Measurements from ENCODE around the gene GCNT3.
A peak's percentile ranks its signal among the peaks of the same experiment; 100 is the strongest.
"Not testable (repeated sequence)": the region's sequence is repeated elsewhere in the genome, so short reads cannot be mapped to it uniquely, and the experiment has no call there.

The GCNT3 gene

GRCh38 chr15:59644756-59645155 lies 33.2 kb downstream of the GCNT3 start:
- CTCF ChIA-PET: interaction anchor here (0.9 to 1.2 kb wide), 3 partner anchors 8 to 112 kb away, joined by 3 to 4 read pairs (median 3); no protein-coding TSS in a partner anchor
- Mint-ChIP-seq H3K27me3 (no peaks in the 10 kb centered on the region), H3K9me3 (no peaks in the 10 kb centered on the region), H3K27ac (peak overlapping the region; percentile 34), H3K36me3 (peaks cover 34% of the 10 kb centered on the region), H3K4me1 (no peaks in the 10 kb centered on the region), H3K4me3 (no peak overlapping the region)
- no peak for DNase-seq

- H3K9me3 Mint-ChIP-seq, DNase-seq, H3K4me3 Mint-ChIP-seq, H3K4me1 Mint-ChIP-seq, H3K27me3 Mint-ChIP-seq, CTCF ChIA-PET, H3K27ac Mint-ChIP-seq: not testable (repeated sequence)
- peaks cover 36% of the 10 kb centered on the region for H3K36me3 Mint-ChIP-seq
Measured at GRCh38 chr15:59645812-59646211, 34.2 kb downstream of the GCNT3 start.

GRCh38 chr15:59646277-59646676 lies 34.7 kb downstream of the GCNT3 start:
- no peak overlapping the region for H3K4me3 Mint-ChIP-seq
- H3K36me3 Mint-ChIP-seq: peaks cover 35% of the 10 kb centered on the region
- DNase-seq: no peak
- CTCF ChIA-PET: no interaction called here
- H3K9me3 Mint-ChIP-seq: no peaks in the 10 kb centered on the region
- H3K27ac Mint-ChIP-seq: no peak overlapping the region
- no peaks in the 10 kb centered on the region for H3K27me3 Mint-ChIP-seq
- H3K4me1 Mint-ChIP-seq: no peaks in the 10 kb centered on the region

- no peaks in the 10 kb centered on the region for H3K4me1 Mint-ChIP-seq
- no peaks in the 10 kb centered on the region for H3K9me3 Mint-ChIP-seq
- no peak overlapping the region for H3K27ac Mint-ChIP-seq
- DNase-seq: no peak
- CTCF ChIA-PET: interaction anchor here (1.0 kb wide), 1 partner anchor 114 kb away, joined by 3 read pairs; no protein-coding TSS in a partner anchor
- H3K27me3 Mint-ChIP-seq: no peaks in the 10 kb centered on the region
- peaks cover 35% of the 10 kb centered on the region for H3K36me3 Mint-ChIP-seq
- no peak overlapping the region for H3K4me3 Mint-ChIP-seq
Measured at GRCh38 chr15:59647085-59647484, 35.5 kb downstream of the GCNT3 start.

GRCh38 chr15:59649603-59650002 lies 38.0 kb downstream of the GCNT3 start:
- no peak overlapping the region for H3K27ac Mint-ChIP-seq
- H3K4me3 Mint-ChIP-seq: no peak overlapping the region
- H3K27me3 Mint-ChIP-seq: no peaks in the 10 kb centered on the region
- CTCF ChIA-PET: no interaction called here
- peaks cover 37% of the 10 kb centered on the region for H3K36me3 Mint-ChIP-seq
- peaks cover 5% of the 10 kb centered on the region for H3K4me1 Mint-ChIP-seq
- DNase-seq: no peak
- peaks cover 3% of the 10 kb centered on the region for H3K9me3 Mint-ChIP-seq

GRCh38 chr15:59654046-59654445 lies 42.5 kb downstream of the GCNT3 start:
- Mint-ChIP-seq H3K27ac (no peak overlapping the region), H3K27me3 (no peaks in the 10 kb centered on the region), H3K4me3 (no peak overlapping the region), H3K4me1 (peaks cover 12% of the 10 kb centered on the region), H3K9me3 (peaks cover 3% of the 10 kb centered on the region), H3K36me3 (peaks cover 27% of the 10 kb centered on the region)
- CTCF ChIA-PET: no interaction called here
- DNase-seq: no peak

- Mint-ChIP-seq H3K4me3 (peak within 1 kb of the TSS; percentile 40), H3K9me3 (peaks cover 3% of the 10 kb centered on the region), H3K36me3 (peaks cover 32% of the 10 kb centered on the region), H3K27me3 (no peaks in the 10 kb centered on the region), H3K27ac (peak within 1 kb of the TSS; percentile 89), H3K4me1 (peaks cover 15% of the 10 kb centered on the region)
- peak; percentile 98 for DNase-seq
- CTCF ChIA-PET: interaction anchor here (0.9 kb wide), 1 partner anchor 13 kb away, joined by 3 read pairs; no protein-coding TSS in a partner anchor
Measured at GRCh38 chr15:59656897-59657634, 45.5 kb downstream of the GCNT3 start, which contains the start of gene GTF2A2. Gene GTF2A2 (minus strand): TSS chr15:59657515. CDS start chr15:59652277, 5,238 bp downstream.

GRCh38 chr15:59657635-59658125 lies 46.1 kb downstream of the GCNT3 start:
- Mint-ChIP-seq H3K36me3 (peaks cover 31% of the 10 kb centered on the region), H3K27ac (peak overlapping the region; percentile 89)

GRCh38 chr15:59659366-59659765 lies 47.8 kb downstream of the GCNT3 start:
- no peak for DNase-seq
- H3K4me3 Mint-ChIP-seq: no peak overlapping the region
- H3K27me3 Mint-ChIP-seq: no peaks in the 10 kb centered on the region
- H3K27ac Mint-ChIP-seq: no peak overlapping the region
- peaks cover 32% of the 10 kb centered on the region for H3K36me3 Mint-ChIP-seq
- no peaks in the 10 kb centered on the region for H3K9me3 Mint-ChIP-seq
- peaks cover 10% of the 10 kb centered on the region for H3K4me1 Mint-ChIP-seq
- CTCF ChIA-PET: interaction anchor here (1.6 kb wide), 1 partner anchor 126 kb away, joined by 3 read pairs; no protein-coding TSS in a partner anchor

More at GRCh38 chr15:59657635-59658125, 46.1 kb downstream of the GCNT3 start:
- no peak for DNase-seq
- Mint-ChIP-seq H3K4me1 (peaks cover 13% of the 10 kb centered on the region), H3K9me3 (peaks cover under 1% of the 10 kb centered on the region), H3K27me3 (no peaks in the 10 kb centered on the region), H3K4me3 (no peak overlapping the region)
- CTCF ChIA-PET: interaction anchor here (1.6 kb wide), 1 partner anchor 124 kb away, joined by 3 read pairs; no protein-coding TSS in a partner anchor

- Mint-ChIP-seq H3K36me3 (peaks cover 38% of the 10 kb centered on the region), H3K9me3 (no peaks in the 10 kb centered on the region), H3K27ac (no peak overlapping the region), H3K4me3 (no peak overlapping the region), H3K27me3 (no peaks in the 10 kb centered on the region), H3K4me1 (peaks cover 10% of the 10 kb centered on the region)
- no peak for DNase-seq
- CTCF ChIA-PET: interaction anchor here (1.3 kb wide), 1 partner anchor 18 kb away, joined by 5 read pairs; no protein-coding TSS in a partner anchor
Measured at GRCh38 chr15:59662260-59662659, 50.7 kb downstream of the GCNT3 start.

GRCh38 chr15:59668556-59668955 lies 57.0 kb downstream of the GCNT3 start:
- Mint-ChIP-seq H3K9me3 (no peaks in the 10 kb centered on the region), H3K27me3 (no peaks in the 10 kb centered on the region), H3K36me3 (peaks cover 39% of the 10 kb centered on the region), H3K4me3 (no peak overlapping the region), H3K27ac (no peak overlapping the region), H3K4me1 (no peaks in the 10 kb centered on the region)
- CTCF ChIA-PET: no interaction called here
- no peak for DNase-seq

Measured in activated naive CD4-positive, alpha-beta T cell treated with anti-CD3 and anti-CD28 coated beads, Interleukin-2, amount 10 ng/mL, durations not matched to agents 7 days and 5 days (primary cell).